Spleen (tissue), 7 donors: ENCODE data around the gene SSPN.

Experiments
- CTCF ChIP-seq, 11 experiments: fragments of 200-600 bp in 7 of 11; fragments of 450-650 bp in 4 of 11; sonication (generic) in 4 of 11; IDR thresholded peaks in 8 of 11; conservative IDR thresholded peaks in 3 of 11; 1 replicate in 7 of 11; 2 replicates in 4 of 11; pipeline versions ENCODE4 v1.4.0 to v1.8.0; 2016 to 2021; ENCODE audit warnings: antibody characterized with exemption in 11 of 11, inconsistent platforms in 4 of 11, mild to moderate bottlenecking in 1 of 11
- POLR2A ChIP-seq, 3 donors: fragments of 450-650 bp; IDR thresholded peaks; one replicate each; pipeline ENCODE4 v1.5.1; 2017; ENCODE audit warnings: antibody characterized with exemption in 3 of 3, mild to moderate bottlenecking in 1 of 3
- donor health status: DM: no; HTN: no; CAD: no; lungs with moderate emphysema.
- donor health status: DM: no; HTN: no; CAD: no.
- donor health status: DM: no; HTN: no; CAD: no.

- TF ChIP-seq CTCF (IDR thresholded peaks at IDR 0.05 in 8 of 11, conservative IDR thresholded peaks at IDR 0.05 in 3 of 11): no peak
- TF ChIP-seq POLR2A (IDR thresholded peaks at IDR 0.05): no peak
These were observed 7.9 kb downstream of the SSPN start for GRCh38 chr12:26203167-26203780.
